Endothelial cell of umbilical vein (primary cell): ENCODE measurements around the gene CHTOP. TPM values are rescaled to one million over a fixed set of nuclear protein-coding genes. Genes with fewer than 3 reads are reported as not detected.

ENCODE experiments used
- BruUV-seq: library from RNA; stranded (reverse); fragments of 400-500 nt; replicated peaks from 2 replicates; lab custom pipeline; 2021; lab: Mats Ljungman, UMichigan
- CTCF ChIA-PET: fragments of 300-600, 350-600 bp; sonication (Branson Sonifier 250); formaldehyde crosslinking; loops from one replicate; lab custom pipeline; 2021; ENCODE audit warnings: antibody characterized with exemption, inconsistent platforms; lab: Charles Lee
- POLR2A ChIA-PET: fragments of 300-600, 350-600 bp; sonication (Branson Sonifier 250); formaldehyde crosslinking; loops from one replicate; lab custom pipeline; 2021; ENCODE audit warnings: antibody characterized with exemption, inconsistent platforms; lab: Charles Lee
- DNase-seq: peaks from one replicate; pipeline ENCODE4 v3.0.0-alpha.2; 2011; ENCODE audit warnings: low read depth, low spot score
- FAIRE-seq: peaks from 2 replicates; lab custom pipeline; 2011; peaks lifted over from hg19 to GRCh38; lab: Jason Lieb, UNC
- H2AFZ ChIP-seq: 2 replicates; pipeline ENCODE4 v1.6.0; 2012; ENCODE audit warnings: low read depth, low read length, control low read depth, inconsistent platforms
- H3K27ac ChIP-seq: 2 replicates; pipeline ENCODE4 v1.5.1; 2011; ENCODE audit warnings: low read depth, mild to moderate bottlenecking, control low read depth, low read length, moderate library complexity; ENCODE audit not compliant: insufficient read depth
- H3K27me3 ChIP-seq, 2 experiments: 2 replicates each; pipeline versions ENCODE4 v1.6.0 to v1.6.1; 2011; ENCODE audit warnings: low read length in 2 of 2, mixed read lengths in 1 of 2; ENCODE audit not compliant: control insufficient read depth in 2 of 2, insufficient read depth in 2 of 2
- H3K36me3 ChIP-seq, 2 experiments: 2 replicates in 1 of 2; 3 replicates in 1 of 2; pipeline ENCODE4 v1.5.1; 2011; ENCODE audit warnings: low read length in 2 of 2, mild to moderate bottlenecking in 1 of 2, moderate library complexity in 1 of 2; ENCODE audit not compliant: control insufficient read depth in 2 of 2, insufficient read depth in 2 of 2; ENCODE audit errors: extremely low read depth in 1 of 2
- H3K4me1 ChIP-seq: 3 replicates; pipeline ENCODE4 v1.5.1; 2011; ENCODE audit warnings: mild to moderate bottlenecking, low read length; ENCODE audit not compliant: control insufficient read depth, insufficient read depth; ENCODE audit errors: extremely low read depth
- H3K4me2 ChIP-seq: 2 replicates; pipeline ENCODE4 v1.6.1; 2011; ENCODE audit warnings: low read length, control low read depth, mixed read lengths; ENCODE audit not compliant: insufficient read depth
- H3K4me3 ChIP-seq, 3 experiments: fragments of 200-600 bp in 1 of 3; sonication (generic), shearing (Covaris generic) in 1 of 3; replicated peaks in 1 of 3; 2 replicates each; pipeline ENCODE4 v1.5.1; 2011 to 2016; ENCODE audit warnings: control low read depth in 3 of 3, low read length in 3 of 3, mild to moderate bottlenecking in 2 of 3, inconsistent platforms in 1 of 3, low read depth in 1 of 3, moderate library complexity in 1 of 3; ENCODE audit not compliant: insufficient read depth in 1 of 3
- H3K79me2 ChIP-seq: 2 replicates; pipeline ENCODE4 v1.6.0; 2012; ENCODE audit warnings: low read length, inconsistent platforms; ENCODE audit not compliant: control insufficient read depth, insufficient read depth
- H3K9ac ChIP-seq: replicated peaks from 2 replicates; pipeline ENCODE3; 2011; ENCODE audit warnings: low read length, control low read depth; ENCODE audit not compliant: insufficient read depth; ENCODE audit errors: extremely low read depth
- H3K9me1 ChIP-seq: replicated peaks from 3 replicates; pipeline ENCODE4 v1.6.0; 2011; ENCODE audit warnings: mild to moderate bottlenecking, low read length; ENCODE audit not compliant: control insufficient read depth, insufficient read depth; ENCODE audit errors: extremely low read depth
- H3K9me3 ChIP-seq: replicated peaks from 2 replicates; pipeline ENCODE4 v1.5.1; 2012; ENCODE audit warnings: low read length, inconsistent platforms; ENCODE audit not compliant: control insufficient read depth, insufficient read depth
- H4K20me1 ChIP-seq: replicated peaks from 2 replicates; pipeline ENCODE3; 2011; ENCODE audit warnings: mild to moderate bottlenecking, low read length; ENCODE audit not compliant: control insufficient read depth, insufficient read depth; ENCODE audit errors: extremely low read depth
- EZH2 ChIP-seq: IDR thresholded peaks from 2 replicates; pipeline ENCODE4 v1.6.1; 2012; ENCODE audit warnings: borderline replicate concordance, low read depth, mild to moderate bottlenecking, moderate library complexity, low read length, inconsistent platforms; ENCODE audit not compliant: severe bottlenecking
- FOS ChIP-seq: IDR thresholded peaks from 2 replicates; pipeline ENCODE4 v1.6.1; 2011; ENCODE audit warnings: mild to moderate bottlenecking, low read length, moderate library complexity, borderline replicate concordance; ENCODE audit not compliant: insufficient read depth
- GATA2 ChIP-seq: IDR thresholded peaks from 2 replicates; pipeline ENCODE4 v1.7.0; 2011; ENCODE audit warnings: low read depth, mild to moderate bottlenecking, moderate library complexity, mixed read lengths, low read length; ENCODE audit not compliant: insufficient read length, insufficient read depth
- JUN ChIP-seq: IDR thresholded peaks from 2 replicates; pipeline ENCODE4 v1.6.1; 2011; ENCODE audit warnings: borderline replicate concordance, low read depth; ENCODE audit not compliant: insufficient read length, insufficient read depth
- MYC ChIP-seq: IDR thresholded peaks from one replicate; pipeline ENCODE4 v1.6.1; 2011; ENCODE audit warnings: mild to moderate bottlenecking, low read depth, low read length
- POLR2A ChIP-seq: IDR thresholded peaks from 2 replicates; pipeline ENCODE4 v1.6.1; 2012; ENCODE audit warnings: low read depth, mild to moderate bottlenecking, control low read depth, low read length
- POLR2AphosphoS5 ChIP-seq: IDR thresholded peaks from 2 replicates; pipeline ENCODE4 v1.6.1; 2012; ENCODE audit warnings: low read depth, mild to moderate bottlenecking, control low read depth, low read length, moderate library complexity; ENCODE audit not compliant: insufficient read depth
- dilution Hi-C: fragments of 300-500 bp; cut with MboI; formaldehyde crosslinking; loops from one replicate; pipeline ENCODE4 v1.15.0; 2019; ENCODE audit warnings: low sequenced_read_pairs; ENCODE audit not compliant: extremely low pct_ligation_motif_present
- intact Hi-C: fragments of 100-400 bp; cut with micrococcal nuclease; formaldehyde crosslinking; loops from one replicate; pipeline ENCODE4 v1.10.0; 2022
- polyA plus RNA-seq, 4 experiments: library from polyadenylated mRNA; depleted of rRNA in 3 of 4; stranded (reverse) in 3 of 4; unstranded in 1 of 4; fragments of >200 nt; gene quantifications; 2 replicates each; pipeline versions ENCODE4 v1.2.1 to v1.2.3, GENCODE V29; 2011 to 2012; ENCODE audit warnings: missing spikeins in 1 of 4
- total RNA-seq: library from RNA; stranded (reverse); gene quantifications from 2 replicates; pipeline ENCODE4 v1.2.3, GENCODE V29; 2021
- TF ChIP-seq, protein P1 (sequence below): IDR thresholded peaks from 2 replicates; pipeline ENCODE4 v1.6.1; 2011; ENCODE audit not compliant: insufficient read depth, insufficient read length
- TF ChIP-seq, protein P2 (sequence below), 2 donors: IDR thresholded peaks; 1 replicate in 1 of 2; 2 replicates in 1 of 2; pipeline ENCODE4 v1.5.1; 2011; ENCODE audit warnings: low read length in 2 of 2, mild to moderate bottlenecking in 2 of 2, moderate library complexity in 2 of 2, control low read depth in 1 of 2, inconsistent platforms in 1 of 2, low read depth in 1 of 2; ENCODE audit not compliant: insufficient read depth in 1 of 2; ENCODE audit errors: extremely low read depth in 1 of 2

CHTOP gene
- total and polyA plus RNA-seq, 2 donors (not counting 3 experiments of a cell fraction or from before 2014, with no cell fraction given): 62.0 to 74.4 TPM

DNA sequence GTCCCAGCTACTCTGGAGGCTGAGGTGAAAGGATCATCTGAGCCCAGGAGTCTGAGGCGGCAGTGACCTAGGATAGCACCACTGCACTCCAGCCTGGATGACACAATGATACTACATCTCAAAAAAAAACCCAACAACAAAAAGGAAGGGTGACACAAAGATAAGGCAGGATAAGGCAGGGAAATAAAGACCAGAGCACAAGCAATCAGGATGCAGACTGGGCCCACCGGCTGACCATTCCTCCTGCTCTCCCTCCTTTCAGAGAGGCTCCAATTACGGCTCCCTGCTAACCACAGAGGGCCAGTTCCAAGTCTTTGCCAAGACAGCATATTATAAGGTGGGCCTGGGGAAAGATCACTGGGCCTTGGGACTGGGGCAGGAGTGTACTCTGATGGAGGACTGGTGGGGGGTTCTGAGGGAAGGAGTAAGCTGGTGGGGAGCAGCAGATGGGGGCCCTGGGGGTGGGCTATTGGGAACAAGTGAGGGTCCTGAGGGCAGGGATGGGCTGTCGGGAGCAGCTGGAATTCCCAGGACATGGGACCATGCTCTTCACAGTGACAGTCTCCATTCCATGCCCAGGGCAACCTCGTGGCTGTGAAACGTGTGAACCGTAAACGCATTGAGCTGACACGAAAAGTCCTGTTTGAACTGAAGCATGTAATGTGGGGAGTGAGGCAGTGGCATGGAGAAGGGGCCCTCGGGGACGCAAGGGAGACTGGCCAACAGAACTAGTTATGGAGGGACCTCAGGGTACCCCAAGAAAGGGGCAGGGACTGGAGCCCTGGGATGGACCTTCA is 51.9 kb downstream of the CHTOP start:
- Histone ChIP-seq H3K79me2 (no peaks in the 10 kb centered on the region), H3K4me2 (no peak overlapping the region), H3K36me3 (peaks cover 0 to 21% of the 10 kb centered on the region in 2 experiments), H3K27ac (no peak overlapping the region), H3K9me3 (no peaks in the 10 kb centered on the region), H3K27me3 (no peaks in the 10 kb centered on the region), H4K20me1 (no peaks in the 10 kb centered on the region), H3K4me1 (no peaks in the 10 kb centered on the region), H3K9me1 (no peaks in the 10 kb centered on the region), H2AFZ (no peak overlapping the region), H3K4me3 (no peak overlapping the region), H3K9ac (no peak overlapping the region)
- intact Hi-C loops (no loop called here), dilution Hi-C loops (no loop called here)
- CTCF ChIA-PET: interaction anchor here (1.7 kb wide), 1 partner anchor 13 kb away, joined by 5 read pairs; no protein-coding TSS in a partner anchor
- POLR2A ChIA-PET: no interaction called here
- no TSS peak for BruUV-seq
- FAIRE-seq (no peak), DNase-seq (no peak)
- TF ChIP-seq, protein P1, sequence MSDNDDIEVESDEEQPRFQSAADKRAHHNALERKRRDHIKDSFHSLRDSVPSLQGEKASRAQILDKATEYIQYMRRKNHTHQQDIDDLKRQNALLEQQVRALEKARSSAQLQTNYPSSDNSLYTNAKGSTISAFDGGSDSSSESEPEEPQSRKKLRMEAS: no peak
- TF ChIP-seq GATA2 (no peak), POLR2AphosphoS5 (no peak), FOS (no peak), JUN (no peak), POLR2A (no peak), EZH2 (no peak), MYC (no peak)
- TF ChIP-seq, protein P2, sequence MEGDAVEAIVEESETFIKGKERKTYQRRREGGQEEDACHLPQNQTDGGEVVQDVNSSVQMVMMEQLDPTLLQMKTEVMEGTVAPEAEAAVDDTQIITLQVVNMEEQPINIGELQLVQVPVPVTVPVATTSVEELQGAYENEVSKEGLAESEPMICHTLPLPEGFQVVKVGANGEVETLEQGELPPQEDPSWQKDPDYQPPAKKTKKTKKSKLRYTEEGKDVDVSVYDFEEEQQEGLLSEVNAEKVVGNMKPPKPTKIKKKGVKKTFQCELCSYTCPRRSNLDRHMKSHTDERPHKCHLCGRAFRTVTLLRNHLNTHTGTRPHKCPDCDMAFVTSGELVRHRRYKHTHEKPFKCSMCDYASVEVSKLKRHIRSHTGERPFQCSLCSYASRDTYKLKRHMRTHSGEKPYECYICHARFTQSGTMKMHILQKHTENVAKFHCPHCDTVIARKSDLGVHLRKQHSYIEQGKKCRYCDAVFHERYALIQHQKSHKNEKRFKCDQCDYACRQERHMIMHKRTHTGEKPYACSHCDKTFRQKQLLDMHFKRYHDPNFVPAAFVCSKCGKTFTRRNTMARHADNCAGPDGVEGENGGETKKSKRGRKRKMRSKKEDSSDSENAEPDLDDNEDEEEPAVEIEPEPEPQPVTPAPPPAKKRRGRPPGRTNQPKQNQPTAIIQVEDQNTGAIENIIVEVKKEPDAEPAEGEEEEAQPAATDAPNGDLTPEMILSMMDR (IDR thresholded peaks at IDR 0.05; ENCODE audit: extremely low read depth in 1 of 2, insufficient read depth in 1 of 2, low read depth in 1 of 2, low read length in 2 of 2): no peak
